ENCODE data around the gene PLBD1. TPM values are rescaled to one million over a fixed set of nuclear protein-coding genes. Genes with fewer than 3 reads are reported as not detected.

PLBD1 gene
- total RNA-seq, 1 experiment from 2014 or later = 0.30 TPM

DNA sequence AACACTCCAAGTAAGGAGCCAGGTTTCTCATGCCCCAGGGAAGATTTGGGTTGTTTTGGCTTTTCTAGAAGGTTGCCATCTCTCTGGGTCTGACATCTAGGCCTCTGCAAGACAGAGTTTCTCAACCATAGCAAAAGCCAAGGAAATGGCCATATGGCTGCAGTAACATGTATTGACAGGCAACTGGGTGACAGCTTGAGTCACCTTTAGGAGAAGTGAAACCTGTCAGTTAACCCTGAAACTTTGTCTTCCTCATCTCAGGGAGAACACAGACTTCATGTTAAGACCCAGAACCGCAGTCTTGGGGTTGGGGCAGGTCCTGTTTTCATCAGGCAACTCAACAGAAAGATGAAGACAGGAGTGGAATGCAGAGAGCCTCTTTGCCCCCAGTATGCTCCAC is 46.0 kb upstream of the PLBD1 start:
- Histone ChIP-seq H2AFZ (ENCODE audit: low read depth, low read length, poor library complexity, severe bottlenecking) (no peak overlapping the region), H3K4me2 (ENCODE audit: low read length) (no peak overlapping the region), H3K9me2 (ENCODE audit: insufficient read depth) (no peaks in the 10 kb centered on the region), H3K27ac (ENCODE audit: low read depth, low read length) (no peak overlapping the region), H3K4me3 (replicated peaks in 1 of 2; ENCODE audit: low read depth in 1 of 2, low read length in 2 of 2) (no peak overlapping the region), H4K20me1 (ENCODE audit: insufficient read depth) (no peaks in the 10 kb centered on the region), H3K79me2 (ENCODE audit: insufficient read depth, low read length) (no peaks in the 10 kb centered on the region), H3K4me1 (ENCODE audit: control insufficient read depth in 1 of 2, insufficient read depth in 2 of 2, low read length in 2 of 2) (no peaks in the 10 kb centered on the region), H3K36me3 (ENCODE audit: control insufficient read depth in 1 of 2, insufficient read depth in 2 of 2, low read length in 2 of 2) (no peaks in the 10 kb centered on the region), H3K27me3 (ENCODE audit: insufficient read depth, low read length) (no peaks in the 10 kb centered on the region), H3K9me3 (ENCODE audit: control insufficient read depth in 1 of 2, insufficient read depth in 1 of 2, low read depth in 1 of 2, low read length in 2 of 2) (no peaks in the 10 kb centered on the region), H3K9ac (ENCODE audit: low read length) (no peak overlapping the region)
- BruUV-seq (replicated peaks) = no TSS peak
- RAD21 ChIA-PET (ENCODE audit: low non-redundant PET in 1 of 2, low total read pairs in 2 of 2, uncharacterized antibody in 2 of 2, unreplicated experiment in 2 of 2) = no interaction called here
- CTCF ChIA-PET = no interaction called here
- no peak for DNase-seq (ENCODE audit: low read depth, low spot score)
- TF ChIP-seq CBX3 (IDR thresholded peaks at IDR 0.05; ENCODE audit: low read depth) (no peak), FOSL1 (IDR thresholded peaks at IDR 0.05; ENCODE audit: low read depth) (no peak), CEBPB (IDR thresholded peaks at IDR 0.05; ENCODE audit: low read depth) (no peak), REST (IDR thresholded peaks at IDR 0.05; ENCODE audit: low read depth) (no peak), ZFX (IDR thresholded peaks at IDR 0.05) (no peak), ZNF274 (IDR thresholded peaks at IDR 0.05; ENCODE audit: low read depth, low read length) (no peak), ATF3 (IDR thresholded peaks at IDR 0.05) (no peak), EZH2phosphoT487 (IDR thresholded peaks at IDR 0.05; ENCODE audit: borderline replicate concordance) (no peak), CTCF (IDR thresholded peaks at IDR 0.05 in 2 of 3, conservative IDR thresholded peaks at IDR 0.05 in 1 of 3; ENCODE audit: borderline replicate concordance in 1 of 3, insufficient read depth in 1 of 3, low read depth in 2 of 3, low read length in 2 of 3) (no peak), SIN3A (IDR thresholded peaks at IDR 0.05; ENCODE audit: low read depth) (no peak), TCF7L2 (IDR thresholded peaks at IDR 0.05; ENCODE audit: borderline replicate concordance, extremely low read depth, insufficient read depth, insufficient read length) (no peak), SP1 (IDR thresholded peaks at IDR 0.05; ENCODE audit: low read depth) (no peak), EGR1 (IDR thresholded peaks at IDR 0.05; ENCODE audit: low read depth) (no peak), SRF (IDR thresholded peaks at IDR 0.05; ENCODE audit: low read depth) (no peak), POLR2AphosphoS5 (IDR thresholded peaks at IDR 0.05; ENCODE audit: low read depth, low read length) (no peak), ELF1 (IDR thresholded peaks at IDR 0.05; ENCODE audit: borderline replicate concordance, low read depth) (no peak)
- TF ChIP-seq, protein P1, sequence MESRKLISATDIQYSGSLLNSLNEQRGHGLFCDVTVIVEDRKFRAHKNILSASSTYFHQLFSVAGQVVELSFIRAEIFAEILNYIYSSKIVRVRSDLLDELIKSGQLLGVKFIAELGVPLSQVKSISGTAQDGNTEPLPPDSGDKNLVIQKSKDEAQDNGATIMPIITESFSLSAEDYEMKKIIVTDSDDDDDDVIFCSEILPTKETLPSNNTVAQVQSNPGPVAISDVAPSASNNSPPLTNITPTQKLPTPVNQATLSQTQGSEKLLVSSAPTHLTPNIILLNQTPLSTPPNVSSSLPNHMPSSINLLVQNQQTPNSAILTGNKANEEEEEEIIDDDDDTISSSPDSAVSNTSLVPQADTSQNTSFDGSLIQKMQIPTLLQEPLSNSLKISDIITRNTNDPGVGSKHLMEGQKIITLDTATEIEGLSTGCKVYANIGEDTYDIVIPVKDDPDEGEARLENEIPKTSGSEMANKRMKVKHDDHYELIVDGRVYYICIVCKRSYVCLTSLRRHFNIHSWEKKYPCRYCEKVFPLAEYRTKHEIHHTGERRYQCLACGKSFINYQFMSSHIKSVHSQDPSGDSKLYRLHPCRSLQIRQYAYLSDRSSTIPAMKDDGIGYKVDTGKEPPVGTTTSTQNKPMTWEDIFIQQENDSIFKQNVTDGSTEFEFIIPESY (IDR thresholded peaks at IDR 0.05; ENCODE audit: extremely low read depth, insufficient replicate concordance, low read length) = no peak
- intact Hi-C loops (cut with micrococcal nuclease) = no loop called here
- POLR2A ChIA-PET = no interaction called here
- ATAC-seq = no peak
